ENCODE measurements around the gene SLC27A3.

SLC27A3 gene

GRCh38 chr1:153790313-153790965, 15.2 kb downstream of the SLC27A3 start:
- H3K9me3 ChIP-seq (ENCODE audit: control extremely low read depth in 1 of 5, control insufficient read depth in 4 of 5, insufficient read depth in 2 of 5, low read depth in 1 of 5, low read length in 4 of 5): no peaks in the 10 kb centered on the region
- H3K4me3 ChIP-seq (ENCODE audit: control insufficient read depth in 1 of 7, extremely low read depth in 1 of 7, insufficient read depth in 4 of 7, low read depth in 2 of 7, low read length in 6 of 7): peak overlapping the region in 6 of 7 experiments; percentile 21 to 73 (median 43)
- POLR2A ChIA-PET: interaction anchor here (0.6 to 0.8 kb wide), 2 partner anchors 200 to 481 kb away, joined by 3 to 4 read pairs; partner anchors contain the start of gene RPS27
- peak overlapping the region; percentile 55 to 80 for H3K27ac ChIP-seq (ENCODE audit: insufficient read depth in 1 of 2, low read depth in 1 of 2, low read length in 2 of 2, poor library complexity in 1 of 2, severe bottlenecking in 2 of 2)
- no peaks in the 10 kb centered on the region for H3K36me3 ChIP-seq (ENCODE audit: control insufficient read depth in 4 of 4, insufficient read depth in 4 of 4, low read length in 3 of 4)
- peak; percentile 67 to 90 (median 90) for DNase-seq
- no peaks in the 10 kb centered on the region for H3K27me3 ChIP-seq (replicated peaks in 2 of 5; ENCODE audit: control insufficient read depth in 4 of 5, insufficient read depth in 5 of 5, low read length in 4 of 5)
- 50% methylated on average over 13 of the region's 16 CpGs for WGBS (ENCODE audit: insufficient coverage)
- H3K4me1 ChIP-seq (ENCODE audit: control extremely low read depth in 1 of 4, control insufficient read depth in 4 of 4, insufficient read depth in 4 of 4, low read length in 3 of 4): peaks cover 7 to 51% (median 27%) of the 10 kb centered on the region in 4 experiments
- CTCF ChIA-PET: interaction anchor here (0.6 kb wide), 1 partner anchor 9 kb away, joined by 3 read pairs; no protein-coding TSS in a partner anchor

- H3K36me3 ChIP-seq (ENCODE audit: control insufficient read depth in 4 of 4, insufficient read depth in 4 of 4, low read length in 3 of 4): no peaks in the 10 kb centered on the region
- H3K27ac ChIP-seq (ENCODE audit: insufficient read depth in 1 of 2, low read depth in 1 of 2, low read length in 2 of 2, poor library complexity in 1 of 2, severe bottlenecking in 2 of 2): peak overlapping the region; percentile 55 to 80
- H3K27me3 ChIP-seq (replicated peaks in 2 of 5; ENCODE audit: control insufficient read depth in 4 of 5, insufficient read depth in 5 of 5, low read length in 4 of 5): no peaks in the 10 kb centered on the region
- ChIA-PET POLR2A (interaction anchor here (0.6 kb wide), 2 partner anchors 17 to 480 kb away, joined by 4 to 6 read pairs; no protein-coding TSS in a partner anchor), CTCF (interaction anchor here (0.7 to 2.0 kb wide), 3 partner anchors 22 to 154 kb away, joined by 3 to 8 read pairs (median 3); no protein-coding TSS in a partner anchor)
- peaks cover 7 to 58% (median 27%) of the 10 kb centered on the region in 4 experiments for H3K4me1 ChIP-seq (ENCODE audit: control extremely low read depth in 1 of 4, control insufficient read depth in 4 of 4, insufficient read depth in 4 of 4, low read length in 3 of 4)
- peak; percentile 87 to 97 (median 95) for DNase-seq
- 5% methylated on average over 6 of the region's 9 CpGs for WGBS (ENCODE audit: insufficient coverage)
- H3K4me3 ChIP-seq (ENCODE audit: control insufficient read depth in 1 of 7, extremely low read depth in 1 of 7, insufficient read depth in 4 of 7, low read depth in 2 of 7, low read length in 6 of 7): peak overlapping the region in 5 of 7 experiments; percentile 21 to 73 (median 43)
- H3K9me3 ChIP-seq (ENCODE audit: control extremely low read depth in 1 of 5, control insufficient read depth in 4 of 5, insufficient read depth in 2 of 5, low read depth in 1 of 5, low read length in 4 of 5): no peaks in the 10 kb centered on the region
Observed at GRCh38 chr1:153790966-153791647, 15.9 kb downstream of the SLC27A3 start.

DNA sequence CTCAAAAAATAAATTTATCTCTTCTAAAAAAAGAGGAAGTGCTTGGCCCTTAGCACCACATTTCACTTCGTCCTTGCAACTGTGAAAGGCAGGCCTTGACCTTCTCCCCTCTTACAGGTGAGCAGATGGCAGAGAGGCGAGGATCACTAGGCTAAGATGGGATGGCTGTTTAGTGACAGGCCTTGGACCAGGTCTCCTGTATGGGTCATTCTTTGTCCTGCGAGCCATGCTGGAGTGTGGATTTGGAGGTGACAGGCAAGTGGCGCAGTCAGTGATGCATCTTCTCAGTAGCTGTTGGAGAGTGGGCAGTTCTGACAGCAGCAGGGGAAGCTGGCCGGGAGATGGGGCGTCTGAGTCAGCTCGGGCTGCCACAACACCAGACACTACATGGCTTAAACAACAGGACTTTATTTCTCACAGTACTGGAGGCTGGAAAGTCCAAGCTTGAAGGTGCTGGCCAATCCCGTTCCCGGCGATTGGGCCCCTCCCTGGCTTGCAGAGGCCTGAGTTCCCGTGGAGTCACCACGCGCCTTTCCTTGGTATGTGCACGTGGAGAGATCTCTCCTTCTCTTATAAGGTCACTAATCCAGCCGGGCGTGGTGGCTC, 16.5 kb downstream of the SLC27A3 start:
- Histone ChIP-seq H3K4me3 (ENCODE audit: control insufficient read depth in 1 of 7, extremely low read depth in 1 of 7, insufficient read depth in 4 of 7, low read depth in 2 of 7, low read length in 6 of 7) (peak overlapping the region in 1 of 7 experiments; percentile 73), H3K36me3 (ENCODE audit: control insufficient read depth in 4 of 4, insufficient read depth in 4 of 4, low read length in 3 of 4) (no peaks in the 10 kb centered on the region), H3K27ac (ENCODE audit: insufficient read depth in 1 of 2, low read depth in 1 of 2, low read length in 2 of 2, poor library complexity in 1 of 2, severe bottlenecking in 2 of 2) (peak overlapping the region in 1 of 2 experiments; percentile 80), H3K4me1 (ENCODE audit: control extremely low read depth in 1 of 4, control insufficient read depth in 4 of 4, insufficient read depth in 4 of 4, low read length in 3 of 4) (peaks cover 7 to 58% (median 27%) of the 10 kb centered on the region in 4 experiments), H3K9me3 (ENCODE audit: control extremely low read depth in 1 of 5, control insufficient read depth in 4 of 5, insufficient read depth in 2 of 5, low read depth in 1 of 5, low read length in 4 of 5) (no peaks in the 10 kb centered on the region), H3K27me3 (replicated peaks in 2 of 5; ENCODE audit: control insufficient read depth in 4 of 5, insufficient read depth in 5 of 5, low read length in 4 of 5) (no peaks in the 10 kb centered on the region)
- CTCF ChIA-PET: interaction anchor here (0.7 to 2.0 kb wide), 5 partner anchors 10 to 195 kb away, joined by 3 to 10 read pairs (median 4); partner anchors contain the start of gene RAB13
- POLR2A ChIA-PET: interaction anchor here (0.6 kb wide), 1 partner anchor 18 kb away, joined by 6 read pairs; no protein-coding TSS in a partner anchor
- 80% methylated on average over 11 of the region's 16 CpGs for WGBS (ENCODE audit: insufficient coverage)
- peak in 2 of 3 donors; percentile 54 to 61 for DNase-seq

GRCh38 chr1:153792631-153793041, 17.4 kb downstream of the SLC27A3 start:
- no peaks in the 10 kb centered on the region for H3K9me3 ChIP-seq (ENCODE audit: control extremely low read depth in 1 of 5, control insufficient read depth in 4 of 5, insufficient read depth in 2 of 5, low read depth in 1 of 5, low read length in 4 of 5)
- WGBS (ENCODE audit: insufficient coverage): 93% methylated on average over 11 of the region's 11 CpGs
- CTCF ChIA-PET: interaction anchor here (0.6 to 2.0 kb wide), 4 partner anchors 9 to 511 kb away, joined by 3 to 10 read pairs (median 6); partner anchors contain the start of gene RAB13
- no peak for DNase-seq
- H3K36me3 ChIP-seq (ENCODE audit: control insufficient read depth in 4 of 4, insufficient read depth in 4 of 4, low read length in 3 of 4): no peaks in the 10 kb centered on the region
- H3K4me1 ChIP-seq (ENCODE audit: control extremely low read depth in 1 of 4, control insufficient read depth in 4 of 4, insufficient read depth in 4 of 4, low read length in 3 of 4): peaks cover 7 to 58% (median 27%) of the 10 kb centered on the region in 4 experiments
- H3K27me3 ChIP-seq (replicated peaks in 2 of 5; ENCODE audit: control insufficient read depth in 4 of 5, insufficient read depth in 5 of 5, low read length in 4 of 5): no peaks in the 10 kb centered on the region
- POLR2A ChIA-PET: interaction anchor here (1.1 kb wide), 1 partner anchor 198 kb away, joined by 3 read pairs; the partner anchor contains the start of gene RPS27
- H3K27ac ChIP-seq (ENCODE audit: insufficient read depth in 1 of 2, low read depth in 1 of 2, low read length in 2 of 2, poor library complexity in 1 of 2, severe bottlenecking in 2 of 2): no peak overlapping the region
- H3K4me3 ChIP-seq (ENCODE audit: control insufficient read depth in 1 of 7, extremely low read depth in 1 of 7, insufficient read depth in 4 of 7, low read depth in 2 of 7, low read length in 6 of 7): no peak overlapping the region

- POLR2A ChIA-PET: interaction anchor here (1.1 kb wide), 1 partner anchor 197 kb away, joined by 3 read pairs; the partner anchor contains the start of gene RPS27
- CTCF ChIA-PET: interaction anchor here (0.6 to 2.0 kb wide), 4 partner anchors 8 to 510 kb away, joined by 3 to 10 read pairs (median 6); partner anchors contain the start of gene RAB13
- DNase-seq: no peak
- H3K27me3 ChIP-seq (replicated peaks in 2 of 5; ENCODE audit: control insufficient read depth in 4 of 5, insufficient read depth in 5 of 5, low read length in 4 of 5): no peaks in the 10 kb centered on the region
- 84% methylated on average over 2 of the region's 9 CpGs for WGBS (ENCODE audit: insufficient coverage)
- H3K36me3 ChIP-seq (ENCODE audit: control insufficient read depth in 4 of 4, insufficient read depth in 4 of 4, low read length in 3 of 4): no peaks in the 10 kb centered on the region
- H3K4me1 ChIP-seq (ENCODE audit: control extremely low read depth in 1 of 4, control insufficient read depth in 4 of 4, insufficient read depth in 4 of 4, low read length in 3 of 4): peaks cover 7 to 58% (median 27%) of the 10 kb centered on the region in 4 experiments
- no peak overlapping the region for H3K4me3 ChIP-seq (ENCODE audit: control insufficient read depth in 1 of 7, extremely low read depth in 1 of 7, insufficient read depth in 4 of 7, low read depth in 2 of 7, low read length in 6 of 7)
- H3K9me3 ChIP-seq (ENCODE audit: control extremely low read depth in 1 of 5, control insufficient read depth in 4 of 5, insufficient read depth in 2 of 5, low read depth in 1 of 5, low read length in 4 of 5): no peaks in the 10 kb centered on the region
- H3K27ac ChIP-seq (ENCODE audit: insufficient read depth in 1 of 2, low read depth in 1 of 2, low read length in 2 of 2, poor library complexity in 1 of 2, severe bottlenecking in 2 of 2): no peak overlapping the region
Observed at GRCh38 chr1:153793261-153793972, 18.2 kb downstream of the SLC27A3 start.

- Histone ChIP-seq H3K27me3 (replicated peaks in 2 of 5; ENCODE audit: control insufficient read depth in 4 of 5, insufficient read depth in 5 of 5, low read length in 4 of 5) (no peaks in the 10 kb centered on the region), H3K4me1 (ENCODE audit: control extremely low read depth in 1 of 4, control insufficient read depth in 4 of 4, insufficient read depth in 4 of 4, low read length in 3 of 4) (peaks cover 5 to 52% (median 25%) of the 10 kb centered on the region in 4 experiments), H3K27ac (ENCODE audit: insufficient read depth in 1 of 2, low read depth in 1 of 2, low read length in 2 of 2, poor library complexity in 1 of 2, severe bottlenecking in 2 of 2) (no peak overlapping the region), H3K9me3 (ENCODE audit: control extremely low read depth in 1 of 5, control insufficient read depth in 4 of 5, insufficient read depth in 2 of 5, low read depth in 1 of 5, low read length in 4 of 5) (no peaks in the 10 kb centered on the region), H3K4me3 (ENCODE audit: control insufficient read depth in 1 of 7, extremely low read depth in 1 of 7, insufficient read depth in 4 of 7, low read depth in 2 of 7, low read length in 6 of 7) (no peak overlapping the region), H3K36me3 (ENCODE audit: control insufficient read depth in 4 of 4, insufficient read depth in 4 of 4, low read length in 3 of 4) (no peaks in the 10 kb centered on the region)
- 98% methylated on average over 10 of the region's 12 CpGs for WGBS (ENCODE audit: insufficient coverage)
- POLR2A ChIA-PET: no interaction called here
- DNase-seq: no peak
- CTCF ChIA-PET: no interaction called here
Observed at GRCh38 chr1:153793973-153794615, 18.9 kb downstream of the SLC27A3 start.
